OCI-LY7 (cell line): Measurements from ENCODE around the gene CLVS2. TPM values are rescaled to one million over a fixed set of nuclear protein-coding genes. Genes with fewer than 3 reads are reported as not detected.

ENCODE experiments used
- BruUV-seq: library from RNA; stranded (reverse); fragments of 400-500 nt; replicated peaks from 2 replicates; lab custom pipeline; 2021; lab: Mats Ljungman, UMichigan
- CTCF ChIA-PET: fragments of 300-600 bp; sonication (Branson Sonifier 250); formaldehyde crosslinking; loops from one replicate; lab custom pipeline; 2022; ENCODE audit warnings: antibody characterized with exemption; ENCODE audit not compliant: unreplicated experiment; lab: Charles Lee
- POLR2A ChIA-PET: fragments of 300-600 bp; sonication (Branson Sonifier 250); formaldehyde crosslinking; loops from one replicate; lab custom pipeline; 2022; ENCODE audit warnings: antibody characterized with exemption; lab: Charles Lee
- DNase-seq: peaks from one replicate; pipeline ENCODE4 v3.0.0-alpha.2; 2015; ENCODE audit warnings: low spot score
- H2AFZ ChIP-seq: fragments of 200-600 bp; sonication (generic), shearing (Covaris generic); 2 replicates; pipeline ENCODE4 v1.6.1; 2014; ENCODE audit warnings: mild to moderate bottlenecking, antibody characterized with exemption, low read length, moderate library complexity
- H3K27ac ChIP-seq: fragments of 200-600 bp; sonication (generic); 2 replicates; pipeline ENCODE4 v1.5.1; 2014; ENCODE audit warnings: mixed run types, low read depth, mild to moderate bottlenecking, moderate library complexity, low read length, inconsistent platforms; ENCODE audit not compliant: poor library complexity, severe bottlenecking
- H3K36me3 ChIP-seq: fragments of 200-600 bp; sonication (generic); 2 replicates; pipeline ENCODE4 v1.6.1; 2014; ENCODE audit warnings: mild to moderate bottlenecking, antibody characterized with exemption, low read length, moderate library complexity, mixed read lengths; ENCODE audit not compliant: insufficient read depth
- H3K4me1 ChIP-seq: fragments of 200-600 bp; sonication (generic); 2 replicates; pipeline ENCODE4 v1.5.1; 2014; ENCODE audit warnings: mild to moderate bottlenecking, low read length; ENCODE audit not compliant: insufficient read depth, poor library complexity, severe bottlenecking
- H3K4me2 ChIP-seq: fragments of 200-600 bp; sonication (generic); 2 replicates; pipeline ENCODE4 v1.6.1; 2014; ENCODE audit warnings: mild to moderate bottlenecking, low read length
- H3K4me3 ChIP-seq: fragments of 200-600 bp; sonication (generic); 2 replicates; pipeline ENCODE4 v1.5.1; 2014; ENCODE audit warnings: mild to moderate bottlenecking, low read depth, low read length; ENCODE audit not compliant: poor library complexity, severe bottlenecking
- H3K79me2 ChIP-seq: fragments of 200-600 bp; sonication (generic); 2 replicates; pipeline ENCODE4 v1.6.1; 2016; ENCODE audit warnings: low read depth, mild to moderate bottlenecking, low read length, moderate library complexity, mixed read lengths; ENCODE audit not compliant: insufficient read depth
- H3K9me2 ChIP-seq: fragments of 200-600 bp; sonication (generic); 2 replicates; pipeline ENCODE4 v1.6.1; 2016; ENCODE audit warnings: mild to moderate bottlenecking, low read length, mixed read lengths; ENCODE audit not compliant: insufficient read depth
- H3K9me3 ChIP-seq: fragments of 200-600 bp; sonication (generic); 2 replicates; pipeline ENCODE4 v1.6.1; 2014; ENCODE audit warnings: mild to moderate bottlenecking, mixed run types, low read length, mixed read lengths
- H4K20me1 ChIP-seq: fragments of 200-600 bp; sonication (generic); 2 replicates; pipeline ENCODE4 v1.6.1; 2014; ENCODE audit warnings: mild to moderate bottlenecking, antibody characterized with exemption, low read length, moderate library complexity, mixed read lengths; ENCODE audit not compliant: insufficient read depth
- CTCF ChIP-seq: fragments of 200-600 bp; sonication (generic); conservative IDR thresholded peaks from 2 replicates; pipeline ENCODE4 v1.5.1; 2014; ENCODE audit warnings: mild to moderate bottlenecking, antibody characterized with exemption, low read length, moderate library complexity, mixed read lengths
- EZH2phosphoT487 ChIP-seq: fragments of 200-600 bp; sonication (generic); IDR thresholded peaks from 2 replicates; pipeline ENCODE4 v1.6.1; 2018; ENCODE audit warnings: low read depth, borderline replicate concordance, mild to moderate bottlenecking, mixed run types, antibody characterized with exemption, low read length, moderate library complexity, mixed read lengths
- intact Hi-C: fragments of 100-400 bp; cut with micrococcal nuclease; formaldehyde crosslinking; loops from one replicate; pipeline ENCODE4 v1.10.0; 2022; ENCODE audit not compliant: unreplicated experiment
- total RNA-seq, 2 experiments: library from RNA; depleted of rRNA in 1 of 2; stranded (reverse); fragments of >200 nt in 1 of 2; shearing (Covaris generic) in 1 of 2; gene quantifications; 2 replicates each; pipeline ENCODE4 v1.2.3, GENCODE V29; 2014 to 2022

The CLVS2 gene
- total RNA-seq, 2 experiments from 2014 or later = not detected

- Histone ChIP-seq H3K9me2 (no peaks in the 10 kb centered on the region), H3K79me2 (no peaks in the 10 kb centered on the region), H3K4me2 (no peak overlapping the region), H4K20me1 (no peaks in the 10 kb centered on the region), H3K4me1 (no peaks in the 10 kb centered on the region), H2AFZ (no peak overlapping the region), H3K4me3 (no peak overlapping the region), H3K27ac (no peak overlapping the region), H3K36me3 (no peaks in the 10 kb centered on the region), H3K9me3 (no peaks in the 10 kb centered on the region)
- POLR2A ChIA-PET = no interaction called here
- intact Hi-C loops = no loop called here
- TF ChIP-seq CTCF = peak; percentile 30; the same call in 1 of the 2 replicates
- no peak for TF ChIP-seq EZH2phosphoT487
- DNase-seq = no peak
- BruUV-seq = no TSS peak
- CTCF ChIA-PET = no interaction called here
Measured at GRCh38 chr6:122956376-122956775, 39.7 kb upstream of the CLVS2 start.

GRCh38 chr6:122962000-122962624 lies 33.9 kb upstream of the CLVS2 start:
- H3K4me1 ChIP-seq = no peaks in the 10 kb centered on the region
- DNase-seq = no peak
- POLR2A ChIA-PET = no interaction called here
- TF ChIP-seq CTCF (no peak), EZH2phosphoT487 (no peak)
- H3K4me3 ChIP-seq = no peak overlapping the region
- no TSS peak for BruUV-seq
- no peaks in the 10 kb centered on the region for H3K36me3 ChIP-seq
- no peak overlapping the region for H3K27ac ChIP-seq
- no peaks in the 10 kb centered on the region for H4K20me1 ChIP-seq
- H3K4me2 ChIP-seq = no peak overlapping the region
- intact Hi-C loops = no loop called here
- CTCF ChIA-PET = no interaction called here
- no peaks in the 10 kb centered on the region for H3K9me2 ChIP-seq
- H2AFZ ChIP-seq = no peak overlapping the region
- no peaks in the 10 kb centered on the region for H3K9me3 ChIP-seq
- no peaks in the 10 kb centered on the region for H3K79me2 ChIP-seq

GRCh38 chr6:122969999-122970533 lies 26.0 kb upstream of the CLVS2 start:
- no TSS peak for BruUV-seq
- POLR2A ChIA-PET = no interaction called here
- Histone ChIP-seq H2AFZ (no peak overlapping the region), H3K79me2 (no peaks in the 10 kb centered on the region), H3K4me1 (no peaks in the 10 kb centered on the region), H3K4me2 (no peak overlapping the region), H4K20me1 (no peaks in the 10 kb centered on the region), H3K27ac (no peak overlapping the region), H3K9me3 (no peaks in the 10 kb centered on the region), H3K36me3 (no peaks in the 10 kb centered on the region), H3K4me3 (no peak overlapping the region), H3K9me2 (no peaks in the 10 kb centered on the region)
- CTCF ChIA-PET = no interaction called here
- TF ChIP-seq CTCF (no peak), EZH2phosphoT487 (no peak)
- no peak for DNase-seq
- intact Hi-C loops = no loop called here
